ENCODE data around the gene GEMIN7. TPM values are rescaled to one million over a fixed set of nuclear protein-coding genes. Genes with fewer than 3 reads are reported as not detected.
"Not testable (repeated sequence)": the region's sequence is repeated elsewhere in the genome, so short reads cannot be mapped to it uniquely, and the experiment has no call there.

Gene GEMIN7
- total RNA-seq, 1 donor from 2014 or later: 63.6 TPM

DNA sequence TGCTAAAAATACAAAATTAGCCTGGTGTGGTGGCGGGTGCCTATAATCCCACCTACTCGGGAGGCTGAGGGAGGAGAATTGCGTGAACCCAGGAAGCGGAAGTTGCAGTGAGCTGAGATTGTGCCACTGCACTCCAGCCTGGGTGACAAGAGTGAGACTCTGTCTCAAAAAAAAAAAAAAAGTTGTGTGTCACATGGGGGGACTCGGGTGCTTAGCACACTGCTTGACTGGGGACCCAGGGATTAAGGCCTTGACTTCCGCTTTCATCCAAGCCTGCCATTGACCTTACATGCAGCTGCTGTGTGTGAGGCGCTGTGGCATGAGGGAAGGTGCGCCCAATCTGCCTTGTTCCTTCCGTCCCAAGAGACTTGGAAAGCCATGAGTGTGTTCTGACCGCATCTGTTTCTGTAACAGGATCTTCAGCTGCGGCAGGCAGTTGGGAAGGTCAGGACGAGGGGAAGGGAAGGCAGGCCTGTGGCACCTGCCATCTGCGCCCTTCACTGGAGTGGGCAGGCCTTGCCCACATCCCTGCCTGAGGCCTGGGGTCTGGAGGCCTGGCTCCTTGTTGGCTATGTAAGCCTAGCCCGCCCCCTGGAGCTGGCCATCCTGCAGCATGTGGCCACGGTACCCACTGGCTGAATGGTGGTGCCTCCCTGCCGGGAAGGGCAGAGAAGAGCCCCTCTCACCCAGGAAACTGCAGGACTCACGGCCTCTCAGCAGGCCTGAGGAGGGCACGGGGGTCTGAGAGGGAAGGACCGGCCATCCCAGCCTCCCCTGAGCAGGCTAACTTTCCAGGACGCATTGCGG lies 37.0 kb downstream of the GEMIN7 start:
- no peak overlapping the region for H3K4me3 ChIP-seq (ENCODE audit: low read depth, low read length)
- no peaks in the 10 kb centered on the region for H3K27me3 ChIP-seq (ENCODE audit: control insufficient read depth, insufficient read depth, low read length)
- TF ChIP-seq, protein P1, sequence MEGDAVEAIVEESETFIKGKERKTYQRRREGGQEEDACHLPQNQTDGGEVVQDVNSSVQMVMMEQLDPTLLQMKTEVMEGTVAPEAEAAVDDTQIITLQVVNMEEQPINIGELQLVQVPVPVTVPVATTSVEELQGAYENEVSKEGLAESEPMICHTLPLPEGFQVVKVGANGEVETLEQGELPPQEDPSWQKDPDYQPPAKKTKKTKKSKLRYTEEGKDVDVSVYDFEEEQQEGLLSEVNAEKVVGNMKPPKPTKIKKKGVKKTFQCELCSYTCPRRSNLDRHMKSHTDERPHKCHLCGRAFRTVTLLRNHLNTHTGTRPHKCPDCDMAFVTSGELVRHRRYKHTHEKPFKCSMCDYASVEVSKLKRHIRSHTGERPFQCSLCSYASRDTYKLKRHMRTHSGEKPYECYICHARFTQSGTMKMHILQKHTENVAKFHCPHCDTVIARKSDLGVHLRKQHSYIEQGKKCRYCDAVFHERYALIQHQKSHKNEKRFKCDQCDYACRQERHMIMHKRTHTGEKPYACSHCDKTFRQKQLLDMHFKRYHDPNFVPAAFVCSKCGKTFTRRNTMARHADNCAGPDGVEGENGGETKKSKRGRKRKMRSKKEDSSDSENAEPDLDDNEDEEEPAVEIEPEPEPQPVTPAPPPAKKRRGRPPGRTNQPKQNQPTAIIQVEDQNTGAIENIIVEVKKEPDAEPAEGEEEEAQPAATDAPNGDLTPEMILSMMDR (IDR thresholded peaks at IDR 0.05; ENCODE audit: insufficient read depth, low read length, poor library complexity, severe bottlenecking): no peak
- no peaks in the 10 kb centered on the region for H3K36me3 ChIP-seq (ENCODE audit: control insufficient read depth, insufficient read depth, low read length)
- no peak for DNase-seq (ENCODE audit: low read depth)

DNA sequence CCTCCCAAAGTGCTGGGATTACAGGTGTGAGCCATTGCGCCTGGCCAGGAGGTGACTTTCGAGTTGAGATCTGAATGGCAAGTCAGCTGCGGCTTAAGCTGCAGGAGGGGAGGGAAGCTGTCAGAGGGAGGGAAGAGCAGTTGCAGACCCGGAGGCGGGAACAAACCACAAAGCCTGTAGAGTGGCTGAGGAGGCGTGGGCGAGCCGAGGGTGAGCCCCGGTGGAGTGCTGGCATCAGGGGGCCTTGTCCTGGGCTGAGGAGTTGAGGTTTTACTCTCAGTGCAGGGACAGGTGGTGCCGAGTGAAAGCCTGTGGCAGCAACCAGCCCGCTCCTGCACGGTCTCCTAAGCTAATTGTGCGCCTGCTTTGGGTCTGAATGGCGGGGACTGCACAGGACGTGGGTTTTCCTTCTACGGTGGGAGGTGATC lies 38.1 kb downstream of the GEMIN7 start:
- no peak overlapping the region for H3K4me3 ChIP-seq (ENCODE audit: low read depth, low read length)
- TF ChIP-seq, protein P1 (IDR thresholded peaks at IDR 0.05; ENCODE audit: insufficient read depth, low read length, poor library complexity, severe bottlenecking): no peak
- no peaks in the 10 kb centered on the region for H3K27me3 ChIP-seq (ENCODE audit: control insufficient read depth, insufficient read depth, low read length)
- DNase-seq (ENCODE audit: low read depth): no peak
- no peaks in the 10 kb centered on the region for H3K36me3 ChIP-seq (ENCODE audit: control insufficient read depth, insufficient read depth, low read length)

GRCh38 chr19:45117671-45118070 lies 38.6 kb downstream of the GEMIN7 start:
- TF ChIP-seq, protein P1 (IDR thresholded peaks at IDR 0.05; ENCODE audit: insufficient read depth, low read length, poor library complexity, severe bottlenecking): no peak
- DNase-seq (ENCODE audit: low read depth): no peak
- no peak overlapping the region for H3K4me3 ChIP-seq (ENCODE audit: low read depth, low read length)

GRCh38 chr19:45118106-45118505 lies 39.0 kb downstream of the GEMIN7 start:
- no peak overlapping the region for H3K4me3 ChIP-seq (ENCODE audit: low read depth, low read length)
- H3K36me3 ChIP-seq (ENCODE audit: control insufficient read depth, insufficient read depth, low read length): no peaks in the 10 kb centered on the region
- no peak for DNase-seq (ENCODE audit: low read depth)
- TF ChIP-seq, protein P1 (IDR thresholded peaks at IDR 0.05; ENCODE audit: insufficient read depth, low read length, poor library complexity, severe bottlenecking): no peak
- H3K27me3 ChIP-seq (ENCODE audit: control insufficient read depth, insufficient read depth, low read length): no peaks in the 10 kb centered on the region

More at GRCh38 chr19:45117671-45118070, 38.6 kb downstream of the GEMIN7 start:
- H3K36me3 ChIP-seq (ENCODE audit: control insufficient read depth, insufficient read depth, low read length): no peaks in the 10 kb centered on the region
- H3K27me3 ChIP-seq (ENCODE audit: control insufficient read depth, insufficient read depth, low read length): no peaks in the 10 kb centered on the region

DNA sequence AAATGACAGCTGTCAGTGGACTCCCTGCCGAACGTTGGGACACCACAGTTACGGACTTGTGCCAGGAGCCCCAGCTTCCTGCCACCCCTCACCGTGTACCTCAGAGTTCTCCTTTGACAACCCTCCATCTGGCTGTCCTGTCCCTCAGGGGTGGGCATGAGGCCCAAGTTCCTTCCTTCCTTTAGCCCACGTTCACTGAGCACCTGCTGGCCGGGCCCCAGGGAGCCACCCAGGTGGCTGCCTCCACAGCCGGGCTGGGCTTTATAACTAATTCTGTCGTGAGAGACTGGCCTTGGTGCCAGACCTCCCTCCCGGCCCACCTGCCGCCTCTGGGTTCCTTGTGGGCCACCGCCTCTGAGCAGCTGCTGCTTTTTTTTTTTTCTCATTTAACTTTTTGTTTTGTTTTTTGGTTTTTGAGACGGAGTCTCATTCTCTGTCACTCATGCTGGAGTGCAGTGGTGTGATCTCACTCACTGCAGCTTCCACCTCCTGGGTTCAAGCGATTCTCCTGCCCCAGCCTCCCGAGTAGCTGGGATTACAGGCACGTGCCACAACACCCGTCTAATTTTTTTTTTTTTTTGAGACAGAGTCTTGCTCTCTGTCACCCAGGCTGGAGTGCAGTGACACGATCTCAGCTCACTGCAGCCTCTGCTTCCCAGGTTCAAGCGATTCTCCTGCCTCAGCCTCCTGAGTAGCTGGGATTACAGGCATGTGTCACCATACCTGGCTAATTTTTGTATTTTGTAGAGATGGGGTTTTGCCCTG lies 39.7 kb downstream of the GEMIN7 start:
- not testable (repeated sequence) for H3K27me3 ChIP-seq (ENCODE audit: control insufficient read depth, insufficient read depth, low read length); DNase-seq (ENCODE audit: low read depth); H3K4me3 ChIP-seq (ENCODE audit: low read depth, low read length); H3K36me3 ChIP-seq (ENCODE audit: control insufficient read depth, insufficient read depth, low read length)

DNA sequence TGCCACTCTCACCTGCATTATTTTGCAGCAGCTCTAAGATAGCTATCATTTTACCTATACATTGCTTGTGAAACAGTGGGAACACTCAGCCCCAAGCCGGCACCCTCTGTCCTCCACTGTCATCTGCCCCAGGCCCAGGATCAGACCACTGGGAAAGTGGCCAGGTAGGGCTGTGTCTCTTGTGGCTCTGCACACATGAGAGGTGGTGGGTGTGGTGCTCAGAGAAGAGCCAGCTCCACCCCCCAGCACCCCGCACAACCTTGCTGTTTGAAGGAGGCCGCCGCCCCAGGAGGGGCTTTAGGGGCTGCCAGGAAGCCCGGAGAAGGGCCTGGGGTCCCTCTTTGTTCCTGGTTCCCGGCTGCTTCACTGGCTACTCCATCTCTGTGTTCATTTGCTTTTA lies 40.5 kb downstream of the GEMIN7 start:
- no peaks in the 10 kb centered on the region for H3K36me3 ChIP-seq (ENCODE audit: control insufficient read depth, insufficient read depth, low read length)
- no peaks in the 10 kb centered on the region for H3K27me3 ChIP-seq (ENCODE audit: control insufficient read depth, insufficient read depth, low read length)
- H3K4me3 ChIP-seq (ENCODE audit: low read depth, low read length): no peak overlapping the region
- no peak for DNase-seq (ENCODE audit: low read depth)
- TF ChIP-seq, protein P1 (IDR thresholded peaks at IDR 0.05; ENCODE audit: insufficient read depth, low read length, poor library complexity, severe bottlenecking): no peak
